Stimulated activated CD4-positive, alpha-beta T cell treated with anti-CD3 and anti-CD28 coated beads, TNF-alpha, amount 100 ng/mL, for 48 hours (primary cell): ENCODE results near the gene INSM2.
A peak's percentile ranks its signal among the peaks of the same experiment; 100 is the strongest.

Experiments used
- DNase-seq, 3 donors: peaks; one replicate each; pipeline ENCODE4 v3.0.0-alpha.2; 2020; ENCODE audit warnings: low read depth in 3 of 3

Gene INSM2

GRCh38 chr14:35533357-35534207 is at the start of gene INSM2:
Gene INSM2 (plus strand): TSS chr14:35534164. CDS start chr14:35534253, 89 bp downstream.
- DNase-seq = peak; percentile 43 to 79 (median 43)

- no peak for DNase-seq
These were observed 41.4 kb upstream of the INSM2 start for GRCh38 chr14:35492569-35493014.

- no peak for DNase-seq
These were observed 38.7 kb upstream of the INSM2 start for GRCh38 chr14:35495278-35495677.

- no peak for DNase-seq
These were observed 34.8 kb upstream of the INSM2 start for GRCh38 chr14:35499180-35499579.

- DNase-seq = no peak
These were observed 30.3 kb upstream of the INSM2 start for GRCh38 chr14:35503646-35504045.

- DNase-seq = no peak
These were observed 29.7 kb upstream of the INSM2 start for GRCh38 chr14:35504260-35504659.

GRCh38 chr14:35506461-35506860 is 27.5 kb upstream of the INSM2 start:
- DNase-seq = no peak

- DNase-seq = no peak
These were observed 27.0 kb upstream of the INSM2 start for GRCh38 chr14:35506927-35507326.

GRCh38 chr14:35509846-35510245 is 24.1 kb upstream of the INSM2 start:
- DNase-seq = no peak

- DNase-seq = no peak
These were observed 21.2 kb upstream of the INSM2 start for GRCh38 chr14:35512765-35513164.

GRCh38 chr14:35515916-35516315 is 18.0 kb upstream of the INSM2 start:
- no peak for DNase-seq

- DNase-seq = no peak
These were observed 14.0 kb upstream of the INSM2 start for GRCh38 chr14:35519986-35520385.

GRCh38 chr14:35525695-35526094 is 8.3 kb upstream of the INSM2 start:
- DNase-seq = no peak

GRCh38 chr14:35526962-35527361 is 7.0 kb upstream of the INSM2 start:
- DNase-seq = no peak

GRCh38 chr14:35531960-35532747 is 1.8 kb upstream of the INSM2 start:
- DNase-seq = no peak

GRCh38 chr14:35532783-35533356 is 1.1 kb upstream of the INSM2 start:
- DNase-seq = no peak

- DNase-seq = peak in 1 of 3 donors; percentile 7
These were observed 376 bp downstream of the INSM2 start for GRCh38 chr14:35534208-35534872.

GRCh38 chr14:35534873-35535482 is 1.0 kb downstream of the INSM2 start:
- DNase-seq = peak; percentile 37 to 47 (median 41)

- DNase-seq = no peak
These were observed 1.6 kb downstream of the INSM2 start for GRCh38 chr14:35535483-35536112.

- no peak for DNase-seq
These were observed 6.0 kb downstream of the INSM2 start for GRCh38 chr14:35539969-35540368.

- no peak for DNase-seq
These were observed 9.0 kb downstream of the INSM2 start for GRCh38 chr14:35543006-35543405.
